Stomach smooth muscle (tissue), 2 donors: ENCODE data around the gene PPP2R5C.
A peak's percentile ranks its signal among the peaks of the same experiment; 100 is the strongest.

Experiments used
- H3K27ac ChIP-seq: one replicate; pipeline ENCODE4 v1.7.0; 2013; ENCODE audit warnings: mild to moderate bottlenecking, low read length, inconsistent platforms
- H3K27me3 ChIP-seq, 2 donors: one replicate each; pipeline ENCODE4 v1.7.0; 2013; ENCODE audit warnings: low read length in 2 of 2; ENCODE audit not compliant: insufficient read depth in 2 of 2, control insufficient read depth in 1 of 2
- H3K36me3 ChIP-seq, 2 donors: one replicate each; pipeline ENCODE4 v1.7.0; 2013; ENCODE audit warnings: low read length in 2 of 2; ENCODE audit not compliant: control insufficient read depth in 2 of 2, insufficient read depth in 2 of 2
- H3K4me1 ChIP-seq: one replicate; pipeline ENCODE4 v1.7.0; 2013; ENCODE audit warnings: low read length; ENCODE audit not compliant: control insufficient read depth, insufficient read depth
- H3K4me3 ChIP-seq, 2 donors: one replicate each; pipeline ENCODE4 v1.7.0; 2013; ENCODE audit warnings: low read length in 2 of 2
- H3K9ac ChIP-seq, 2 donors: one replicate each; pipeline ENCODE4 v1.7.0; 2013; ENCODE audit warnings: low read length in 2 of 2, mild to moderate bottlenecking in 1 of 2
- H3K9me3 ChIP-seq, 2 donors: one replicate each; pipeline ENCODE4 v1.7.0; 2013; ENCODE audit warnings: low read length in 2 of 2; ENCODE audit not compliant: control insufficient read depth in 2 of 2
- donor health status: healthy.
- donor health status: Pancreatic carcinoma.

Gene PPP2R5C

DNA sequence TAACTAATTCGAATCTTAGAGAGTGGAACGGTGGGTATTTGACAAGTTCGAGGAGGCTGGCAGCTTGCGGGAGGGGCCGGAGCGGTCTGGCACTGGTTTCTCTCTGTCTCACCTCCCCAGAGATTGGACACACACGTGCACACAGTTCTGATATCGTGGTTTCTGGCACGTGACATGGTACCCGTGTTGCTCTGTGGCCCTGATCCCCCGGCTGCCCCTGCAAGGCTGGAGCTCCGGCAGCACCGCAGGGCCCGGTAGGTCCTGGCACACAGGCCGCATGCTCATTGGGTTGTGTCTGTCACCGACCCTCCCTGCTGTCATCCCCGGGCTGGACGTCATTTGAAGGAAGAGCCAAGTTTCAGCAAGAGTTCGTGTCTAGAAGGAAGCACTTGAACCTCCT lies 82.7 kb downstream of the PPP2R5C start:
- Histone ChIP-seq H3K9me3 (no peaks in the 10 kb centered on the region), H3K4me1 (peaks cover 22% of the 10 kb centered on the region)

DNA sequence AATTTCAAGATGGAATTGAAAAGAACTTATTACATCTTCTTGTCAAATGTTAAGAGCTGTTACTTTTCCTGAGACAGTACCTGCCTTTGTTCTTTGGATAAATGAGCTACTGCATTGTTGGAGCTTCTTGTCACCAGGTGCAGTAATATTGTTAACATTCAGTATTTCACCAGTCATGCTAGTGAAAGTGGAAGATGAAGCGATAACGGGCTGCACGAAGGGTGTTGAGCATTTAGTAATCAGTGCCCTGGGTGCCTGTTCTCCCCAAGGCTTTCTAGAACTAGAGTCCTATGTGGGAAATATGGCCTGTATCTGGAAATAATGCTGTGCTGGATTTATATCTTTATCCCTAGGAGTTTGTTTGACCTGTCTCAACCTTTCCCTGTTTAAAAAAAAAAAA lies 83.2 kb downstream of the PPP2R5C start:
- Histone ChIP-seq H3K4me3 (no peak overlapping the region), H3K36me3 (peaks cover 0 to 3% of the 10 kb centered on the region in 2 donors), H3K27ac (no peak overlapping the region), H3K4me1 (peaks cover 22% of the 10 kb centered on the region), H3K9ac (no peak overlapping the region), H3K9me3 (no peaks in the 10 kb centered on the region), H3K27me3 (no peaks in the 10 kb centered on the region)

More for the DNA sequence above, 82.7 kb downstream of the PPP2R5C start:
- Histone ChIP-seq H3K27me3 (no peaks in the 10 kb centered on the region), H3K36me3 (peaks cover 0 to 3% of the 10 kb centered on the region in 2 donors), H3K27ac (no peak overlapping the region), H3K4me3 (no peak overlapping the region), H3K9ac (no peak overlapping the region)

- H3K27ac ChIP-seq, result no peak overlapping the region
- no peaks in the 10 kb centered on the region for H3K9me3 ChIP-seq
- no peak overlapping the region for H3K9ac ChIP-seq
- H3K4me3 ChIP-seq, result no peak overlapping the region
- peaks cover 22% of the 10 kb centered on the region for H3K4me1 ChIP-seq
- no peaks in the 10 kb centered on the region for H3K27me3 ChIP-seq
- peaks cover 0 to 3% of the 10 kb centered on the region in 2 donors for H3K36me3 ChIP-seq
Observed at GRCh38 chr14:101845496-101845895, 84.0 kb downstream of the PPP2R5C start.

- H3K36me3 ChIP-seq, result peaks cover 0 to 3% of the 10 kb centered on the region in 2 donors
- no peak overlapping the region for H3K27ac ChIP-seq
- no peak overlapping the region for H3K4me3 ChIP-seq
- H3K4me1 ChIP-seq, result peaks cover 21% of the 10 kb centered on the region
- no peaks in the 10 kb centered on the region for H3K9me3 ChIP-seq
- no peak overlapping the region for H3K9ac ChIP-seq
- H3K27me3 ChIP-seq, result no peaks in the 10 kb centered on the region
Observed at GRCh38 chr14:101845896-101846295, 84.4 kb downstream of the PPP2R5C start.

GRCh38 chr14:101849125-101849524 lies 87.6 kb downstream of the PPP2R5C start:
- Histone ChIP-seq H3K36me3 (peaks cover 0 to 2% of the 10 kb centered on the region in 2 donors), H3K27me3 (no peaks in the 10 kb centered on the region), H3K4me3 (no peak overlapping the region), H3K9ac (no peak overlapping the region), H3K27ac (no peak overlapping the region), H3K4me1 (peaks cover 40% of the 10 kb centered on the region), H3K9me3 (no peaks in the 10 kb centered on the region)

- Histone ChIP-seq H3K4me1 (peaks cover 43% of the 10 kb centered on the region), H3K27ac (no peak overlapping the region)
Observed at GRCh38 chr14:101849640-101850039, 88.1 kb downstream of the PPP2R5C start.

GRCh38 chr14:101851183-101851582 lies 89.7 kb downstream of the PPP2R5C start:
- Histone ChIP-seq H3K4me3 (no peak overlapping the region), H3K9ac (no peak overlapping the region), H3K4me1 (peaks cover 40% of the 10 kb centered on the region), H3K27ac (no peak overlapping the region), H3K9me3 (no peaks in the 10 kb centered on the region), H3K27me3 (no peaks in the 10 kb centered on the region), H3K36me3 (no peaks in the 10 kb centered on the region)

More at GRCh38 chr14:101849640-101850039, 88.1 kb downstream of the PPP2R5C start:
- Histone ChIP-seq H3K4me3 (no peak overlapping the region), H3K9ac (no peak overlapping the region), H3K36me3 (no peaks in the 10 kb centered on the region), H3K9me3 (no peaks in the 10 kb centered on the region), H3K27me3 (no peaks in the 10 kb centered on the region)

DNA sequence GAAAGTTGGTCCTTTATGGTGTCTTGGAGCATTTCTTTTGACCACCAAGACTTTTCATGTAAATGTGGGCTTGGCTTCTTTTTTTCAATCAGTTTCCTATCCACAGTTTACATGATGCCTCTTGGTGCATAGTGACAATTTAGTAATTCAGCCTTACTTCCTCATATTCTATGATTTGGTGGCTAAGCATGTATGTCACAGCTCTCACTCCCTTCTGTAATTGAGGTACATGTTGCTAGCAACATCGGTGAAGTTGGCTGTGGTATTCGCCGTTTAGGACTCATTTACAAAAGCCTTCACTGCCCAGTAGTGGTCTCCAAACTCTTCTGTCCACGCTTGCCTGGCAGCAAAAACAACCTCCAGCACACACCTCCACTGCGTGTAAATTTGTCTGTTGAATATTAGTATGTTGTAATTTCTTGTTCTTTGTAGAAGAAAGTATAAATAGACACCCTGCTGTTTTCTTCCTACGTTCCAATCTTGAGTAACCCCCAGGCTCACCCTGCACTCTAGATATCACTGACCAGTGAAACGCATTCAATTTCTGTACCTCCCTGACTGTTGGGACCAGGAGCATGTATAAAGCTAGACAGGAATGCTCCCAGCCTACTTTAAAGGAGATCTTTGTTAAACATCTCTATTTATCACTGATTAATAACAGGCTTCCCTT lies 90.4 kb downstream of the PPP2R5C start:
- no peak overlapping the region for H3K27ac ChIP-seq
- no peak overlapping the region for H3K9ac ChIP-seq
- no peak overlapping the region for H3K4me3 ChIP-seq
- no peaks in the 10 kb centered on the region for H3K27me3 ChIP-seq
- H3K9me3 ChIP-seq, result no peaks in the 10 kb centered on the region
- no peaks in the 10 kb centered on the region for H3K36me3 ChIP-seq
- H3K4me1 ChIP-seq, result peaks cover 40% of the 10 kb centered on the region

DNA sequence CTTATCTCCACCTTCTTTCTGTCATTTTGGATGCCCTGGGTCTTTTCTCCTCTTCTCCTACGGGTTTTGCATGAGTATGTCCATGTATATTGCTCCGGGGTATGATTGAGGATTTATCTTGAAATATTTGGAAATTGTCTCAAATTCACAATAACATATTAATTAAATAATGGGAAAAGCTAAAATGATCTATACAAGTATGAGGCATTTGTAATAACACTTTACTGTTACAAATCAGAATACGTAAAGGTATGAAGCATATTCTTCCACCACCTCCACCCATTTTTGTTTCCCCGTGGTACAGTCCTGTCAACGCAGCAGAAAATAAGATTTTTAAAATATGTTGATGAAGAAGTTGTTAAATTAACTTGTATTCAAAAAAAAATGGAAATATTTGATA lies 91.3 kb downstream of the PPP2R5C start:
- no peaks in the 10 kb centered on the region for H3K27me3 ChIP-seq
- no peak overlapping the region for H3K4me3 ChIP-seq
- peaks cover 40% of the 10 kb centered on the region for H3K4me1 ChIP-seq
- no peak overlapping the region for H3K9ac ChIP-seq
- H3K27ac ChIP-seq, result no peak overlapping the region
- peaks cover 6% of the 10 kb centered on the region in 2 donors for H3K36me3 ChIP-seq
- no peaks in the 10 kb centered on the region for H3K9me3 ChIP-seq

DNA sequence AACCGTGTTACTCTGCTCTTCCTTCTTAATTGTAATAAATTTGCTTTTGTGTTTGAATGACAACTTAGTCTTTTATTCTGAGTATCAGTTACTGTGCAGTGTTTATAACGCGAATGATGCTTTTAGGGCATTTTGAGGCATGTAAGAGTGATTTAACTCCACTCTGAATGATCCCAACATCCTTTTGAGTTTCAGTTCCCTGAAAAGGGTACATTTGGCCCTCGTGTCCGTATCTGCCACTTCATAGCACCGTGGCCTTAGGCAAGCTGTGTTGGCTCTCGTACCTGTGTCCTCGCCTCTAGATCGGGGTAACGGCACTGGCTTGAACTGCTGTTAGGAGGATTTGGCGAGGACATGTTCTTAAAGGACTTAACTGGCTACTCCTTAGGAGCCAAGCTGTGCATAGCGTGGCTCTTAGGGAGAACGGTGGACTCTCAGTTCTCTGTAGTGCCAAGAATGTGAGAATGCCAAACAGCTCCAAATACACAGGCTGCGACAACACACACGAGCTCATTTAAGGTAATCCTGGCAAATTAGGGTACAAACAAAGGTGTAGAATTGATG lies 92.0 kb downstream of the PPP2R5C start:
- no peaks in the 10 kb centered on the region for H3K27me3 ChIP-seq
- H3K4me3 ChIP-seq, result peak overlapping the region in 1 of 2 donors; percentile 55
- H3K4me1 ChIP-seq, result peaks cover 40% of the 10 kb centered on the region
- no peaks in the 10 kb centered on the region for H3K9me3 ChIP-seq
- H3K9ac ChIP-seq, result peak overlapping the region in 1 of 2 donors; percentile 47
- peaks cover 6% of the 10 kb centered on the region in 2 donors for H3K36me3 ChIP-seq
- no peak overlapping the region for H3K27ac ChIP-seq

- peaks cover 6 to 9% of the 10 kb centered on the region in 2 donors for H3K36me3 ChIP-seq
- no peak overlapping the region for H3K9ac ChIP-seq
- no peaks in the 10 kb centered on the region for H3K27me3 ChIP-seq
- peaks cover 36% of the 10 kb centered on the region for H3K4me1 ChIP-seq
- H3K27ac ChIP-seq, result no peak overlapping the region
- H3K4me3 ChIP-seq, result no peak overlapping the region
- no peaks in the 10 kb centered on the region for H3K9me3 ChIP-seq
Observed at GRCh38 chr14:101854366-101854765, 92.9 kb downstream of the PPP2R5C start.
